GM12864 (cell line): ENCODE results near the gene ACSF3.
"Not testable (repeated sequence)": the region's sequence is repeated elsewhere in the genome, so short reads cannot be mapped to it uniquely, and the experiment has no call there.

Source experiments
- DNase-seq: peaks from one replicate; pipeline ENCODE4 v3.0.0-alpha.2; 2011; ENCODE audit warnings: low read depth
- H3K4me3 ChIP-seq: 2 replicates; pipeline ENCODE4 v1.5.1; 2011; ENCODE audit warnings: mild to moderate bottlenecking, low read depth, low read length, control low read depth
- TF ChIP-seq, protein P1 (sequence below): IDR thresholded peaks from 2 replicates; pipeline ENCODE4 v1.5.1; 2011; ENCODE audit warnings: low read depth, mild to moderate bottlenecking, moderate library complexity, low read length, control low read depth, inconsistent platforms; ENCODE audit errors: missing control alignments

ACSF3 gene

DNA sequence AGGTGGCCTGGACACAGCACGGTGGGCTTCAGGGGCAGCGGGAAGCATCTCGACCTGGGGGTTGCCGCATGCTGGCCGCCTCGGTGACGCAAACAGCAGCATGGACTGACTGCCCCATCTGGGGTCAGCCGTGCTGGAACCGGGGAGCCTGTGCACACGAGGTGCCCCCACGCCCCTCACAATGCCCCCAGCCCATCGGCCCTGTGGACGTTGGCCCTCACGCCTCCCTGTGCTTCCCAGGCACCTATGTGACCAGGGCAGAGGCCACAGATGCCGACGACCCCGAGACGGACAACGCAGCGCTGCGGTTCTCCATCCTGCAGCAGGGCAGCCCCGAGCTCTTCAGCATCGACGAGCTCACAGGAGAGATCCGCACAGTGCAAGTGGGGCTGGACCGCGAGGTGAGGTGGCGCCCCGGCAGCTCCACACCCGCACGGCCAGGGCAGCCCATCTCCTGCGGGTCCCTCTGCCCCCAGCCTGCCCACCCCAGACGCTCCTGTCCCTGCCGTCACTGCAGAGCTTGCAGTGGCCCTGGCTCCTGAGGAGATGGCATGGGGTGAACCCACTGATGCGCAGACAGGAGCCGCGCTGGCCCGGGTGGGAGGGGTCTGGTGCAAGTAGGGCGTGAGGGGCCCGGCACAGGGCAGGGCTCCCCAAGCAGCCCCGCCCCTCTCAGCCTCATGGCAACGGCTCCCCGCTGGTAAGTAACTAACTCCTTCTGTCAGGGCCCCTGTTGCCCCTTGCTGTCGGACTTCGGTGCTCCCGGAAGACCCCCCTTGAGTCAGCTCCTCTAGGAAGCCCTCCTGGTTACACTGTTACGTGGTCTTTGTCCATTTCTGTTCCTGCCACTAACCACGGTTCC lies 91.5 kb downstream of the ACSF3 start:
- DNase-seq = no peak
- TF ChIP-seq, protein P1, sequence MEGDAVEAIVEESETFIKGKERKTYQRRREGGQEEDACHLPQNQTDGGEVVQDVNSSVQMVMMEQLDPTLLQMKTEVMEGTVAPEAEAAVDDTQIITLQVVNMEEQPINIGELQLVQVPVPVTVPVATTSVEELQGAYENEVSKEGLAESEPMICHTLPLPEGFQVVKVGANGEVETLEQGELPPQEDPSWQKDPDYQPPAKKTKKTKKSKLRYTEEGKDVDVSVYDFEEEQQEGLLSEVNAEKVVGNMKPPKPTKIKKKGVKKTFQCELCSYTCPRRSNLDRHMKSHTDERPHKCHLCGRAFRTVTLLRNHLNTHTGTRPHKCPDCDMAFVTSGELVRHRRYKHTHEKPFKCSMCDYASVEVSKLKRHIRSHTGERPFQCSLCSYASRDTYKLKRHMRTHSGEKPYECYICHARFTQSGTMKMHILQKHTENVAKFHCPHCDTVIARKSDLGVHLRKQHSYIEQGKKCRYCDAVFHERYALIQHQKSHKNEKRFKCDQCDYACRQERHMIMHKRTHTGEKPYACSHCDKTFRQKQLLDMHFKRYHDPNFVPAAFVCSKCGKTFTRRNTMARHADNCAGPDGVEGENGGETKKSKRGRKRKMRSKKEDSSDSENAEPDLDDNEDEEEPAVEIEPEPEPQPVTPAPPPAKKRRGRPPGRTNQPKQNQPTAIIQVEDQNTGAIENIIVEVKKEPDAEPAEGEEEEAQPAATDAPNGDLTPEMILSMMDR = no peak
- H3K4me3 ChIP-seq = no peak overlapping the region

DNA sequence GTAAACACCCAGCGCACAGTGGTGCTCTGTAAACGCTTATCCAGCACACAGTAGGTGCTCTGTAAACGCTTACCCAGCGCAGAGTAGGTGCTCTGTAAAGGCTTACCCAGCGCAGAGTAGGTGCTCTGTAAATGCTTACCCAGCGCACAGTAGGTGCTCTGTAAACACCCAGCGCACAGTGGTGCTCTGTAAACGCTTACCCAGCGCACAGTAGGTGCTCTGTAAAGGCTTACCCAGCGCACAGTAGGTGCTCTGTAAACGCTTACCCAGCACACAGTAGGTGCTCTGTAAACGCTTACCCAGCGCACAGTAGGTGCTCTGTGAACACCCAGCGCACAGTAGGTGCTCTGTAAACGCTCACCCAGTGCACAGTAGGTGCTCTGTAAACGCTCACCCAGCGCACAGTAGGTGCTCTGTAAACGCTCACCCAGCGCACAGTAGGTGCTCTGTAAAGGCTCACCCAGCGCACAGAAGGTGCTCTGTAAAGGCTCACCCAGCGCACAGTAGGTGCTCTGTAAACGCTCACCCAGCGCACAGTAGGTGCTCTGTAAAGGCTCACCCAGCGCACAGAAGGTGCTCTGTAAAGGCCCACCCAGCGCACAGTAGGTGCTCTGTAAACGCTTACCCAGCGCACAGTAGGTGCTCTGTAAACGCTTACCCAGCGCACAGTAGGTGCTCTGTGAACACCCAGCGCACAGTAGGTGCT lies 92.4 kb downstream of the ACSF3 start:
- H3K4me3 ChIP-seq, DNase-seq: not testable (repeated sequence)

DNA sequence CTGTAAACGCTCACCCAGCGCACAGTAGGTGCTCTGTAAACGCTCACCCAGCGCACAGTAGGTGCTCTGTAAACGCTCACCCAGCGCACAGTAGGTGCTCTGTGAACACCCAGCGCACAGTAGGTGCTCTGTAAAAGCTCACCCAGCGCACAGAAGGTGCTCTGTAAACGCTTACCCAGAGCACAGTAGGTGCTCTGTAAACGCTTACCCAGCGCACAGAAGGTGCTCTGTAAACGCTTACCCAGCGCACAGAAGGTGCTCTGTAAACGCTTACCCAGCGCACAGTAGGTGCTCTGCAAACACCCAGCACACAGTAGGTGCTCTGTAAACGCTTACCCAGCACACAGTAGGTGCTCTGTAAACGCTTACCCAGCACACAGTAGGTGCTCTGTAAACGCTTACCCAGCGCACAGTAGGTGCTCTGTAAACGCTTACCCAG lies 93.0 kb downstream of the ACSF3 start:
- H3K4me3 ChIP-seq, DNase-seq: not testable (repeated sequence)

DNA sequence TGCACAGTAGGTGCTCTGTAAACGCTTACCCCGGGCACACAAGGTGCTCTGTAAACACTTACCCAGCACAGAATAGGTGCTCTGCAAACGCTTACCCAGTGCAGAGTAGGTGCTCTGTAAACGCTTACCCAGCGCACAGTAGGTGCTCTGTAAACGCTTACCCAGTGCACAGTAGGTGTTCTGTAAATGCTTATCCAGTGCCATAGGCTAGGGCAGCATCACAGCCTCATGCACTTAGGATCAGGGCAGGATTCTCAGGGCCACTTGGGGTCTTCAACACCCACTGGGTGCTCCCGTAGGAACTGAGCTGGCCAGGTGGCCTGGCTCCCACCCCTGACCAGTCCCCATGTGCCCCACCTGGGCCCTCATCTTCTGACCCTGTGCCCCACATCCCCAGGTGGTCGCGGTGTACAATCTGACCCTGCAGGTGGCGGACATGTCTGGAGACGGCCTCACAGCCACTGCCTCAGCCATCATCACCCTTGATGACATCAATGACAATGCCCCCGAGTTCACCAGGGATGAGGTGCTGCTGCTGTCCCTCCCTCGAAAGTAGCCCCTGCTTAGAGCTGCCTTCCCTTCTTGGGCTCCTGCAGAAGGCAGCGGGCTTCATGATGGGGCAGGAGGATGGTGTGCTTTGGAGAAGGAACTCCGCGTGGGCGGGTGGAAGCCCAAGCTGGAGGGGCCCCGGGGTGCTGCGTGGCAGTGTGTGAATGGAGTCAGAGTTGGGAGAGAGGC lies 93.5 kb downstream of the ACSF3 start:
- no peak for DNase-seq
- TF ChIP-seq, protein P1 = no peak
- H3K4me3 ChIP-seq = no peak overlapping the region

DNA sequence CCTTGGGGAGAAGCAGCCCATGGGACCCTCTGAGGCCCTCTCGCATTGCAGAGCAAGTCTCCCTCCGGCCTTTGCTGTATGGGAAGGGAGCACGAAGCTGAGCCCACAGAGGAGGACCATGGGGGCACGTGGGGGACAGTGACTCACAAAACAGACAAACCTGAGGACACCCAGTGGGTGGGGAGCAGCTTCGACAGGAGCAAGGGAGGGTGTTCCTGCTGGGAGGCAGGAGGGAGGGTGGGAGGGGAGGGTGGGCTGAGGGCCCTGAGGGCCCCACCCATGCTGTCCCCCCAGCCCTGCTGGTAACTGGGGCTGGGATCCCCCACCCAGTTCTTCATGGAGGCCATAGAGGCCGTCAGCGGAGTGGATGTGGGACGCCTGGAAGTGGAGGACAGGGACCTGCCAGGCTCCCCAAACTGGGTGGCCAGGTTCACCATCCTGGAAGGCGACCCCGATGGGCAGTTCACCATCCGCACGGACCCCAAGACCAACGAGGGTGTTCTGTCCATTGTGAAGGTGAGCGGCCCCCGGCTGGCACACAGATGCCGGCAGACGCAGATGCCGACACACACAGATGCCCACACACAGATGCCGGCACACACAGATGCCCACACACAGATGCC lies 94.2 kb downstream of the ACSF3 start:
- DNase-seq = no peak
- TF ChIP-seq, protein P1 = no peak
- no peak overlapping the region for H3K4me3 ChIP-seq

DNA sequence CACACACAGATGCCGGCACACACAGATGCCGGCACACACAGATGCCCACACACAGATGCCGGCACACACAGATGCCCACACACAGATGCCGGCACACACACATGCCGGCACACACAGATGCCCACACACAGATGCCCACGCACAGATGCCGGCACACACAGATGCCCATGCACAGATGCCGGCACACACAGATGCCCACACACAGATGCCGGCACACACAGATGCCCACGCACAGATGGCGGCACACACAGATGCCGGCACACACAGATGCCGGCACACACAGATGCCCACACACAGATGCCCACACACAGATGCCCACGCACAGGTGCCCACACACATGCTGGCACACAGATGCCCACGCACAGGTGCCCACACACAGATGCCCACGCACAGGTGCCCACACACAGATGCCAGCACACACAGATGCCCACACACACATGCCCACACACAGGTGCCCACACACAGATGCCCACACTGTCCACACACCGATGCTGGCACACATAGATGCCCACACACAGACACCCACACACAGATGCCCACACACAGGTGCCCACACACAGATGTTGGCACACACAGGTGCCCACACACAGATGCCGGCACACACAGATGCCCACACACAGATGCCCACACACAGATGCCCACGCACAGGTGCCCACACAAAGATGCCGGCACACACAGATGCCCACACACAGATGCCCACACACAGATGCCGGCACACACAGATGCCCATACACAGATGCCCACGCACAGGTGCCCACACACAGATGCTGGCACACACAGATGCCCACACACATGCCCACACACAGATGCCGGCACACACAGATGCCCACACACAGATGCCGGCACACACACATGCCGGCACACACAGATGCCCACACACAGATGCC lies 95.1 kb downstream of the ACSF3 start:
- not testable (repeated sequence) for H3K4me3 ChIP-seq, DNase-seq

DNA sequence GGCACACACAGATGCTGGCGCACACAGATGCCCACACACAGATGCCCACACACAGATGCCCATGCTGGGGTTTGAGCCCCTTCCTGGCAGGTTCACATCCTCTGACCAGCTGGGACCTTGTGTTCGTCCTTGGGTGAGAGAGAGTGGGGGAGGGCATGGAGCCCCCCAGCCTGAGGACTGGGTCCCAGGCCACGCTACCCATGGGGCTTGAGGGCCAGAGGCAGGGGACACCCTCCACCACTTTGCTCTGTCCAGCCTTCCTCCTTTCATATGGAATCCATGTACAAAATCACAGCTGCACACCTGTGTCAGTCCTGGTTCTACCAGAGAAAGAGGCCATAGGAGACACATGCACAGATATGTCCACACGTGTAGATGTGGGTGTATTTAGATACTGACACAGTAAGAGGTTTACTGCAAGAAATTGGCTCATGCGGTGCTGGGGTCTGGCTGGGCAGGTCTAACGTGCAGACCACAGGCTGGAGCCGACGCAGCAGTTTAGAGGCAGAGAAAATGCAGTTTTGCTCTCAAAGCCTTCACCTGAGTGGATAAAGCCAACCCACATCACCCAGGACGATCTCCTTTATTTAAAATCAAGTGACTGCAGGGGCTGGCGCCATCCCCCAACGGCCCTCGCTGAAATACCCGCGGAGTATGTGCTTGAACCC lies 95.8 kb downstream of the ACSF3 start:
- DNase-seq = no peak

More for the DNA sequence above, 95.8 kb downstream of the ACSF3 start:
- no peak overlapping the region for H3K4me3 ChIP-seq
- TF ChIP-seq, protein P1 = no peak
